Right cardiac atrium (tissue), 5 donors: ENCODE data around the gene DSG2. TPM values are rescaled to one million over a fixed set of nuclear protein-coding genes. Genes with fewer than 3 reads are reported as not detected.
"Not testable (repeated sequence)": the region's sequence is repeated elsewhere in the genome, so short reads cannot be mapped to it uniquely, and the experiment has no call there.

ENCODE experiments used
- ATAC-seq, 2 donors: fragments of 200-7000 bp; cut with Tn5 transposase; one replicate each; pipeline versions ENCODE4 v1.8.0 to v1.9.1; 2020; ENCODE audit warnings: moderate library complexity in 2 of 2, mild to moderate bottlenecking in 1 of 2
- DNase-seq, 3 donors: peaks; one replicate each; pipeline ENCODE4 v3.0.0-alpha.2; 2020
- H3K27ac ChIP-seq: one replicate; pipeline ENCODE4 v1.5.1; 2013; ENCODE audit warnings: mild to moderate bottlenecking, low read length, control low read depth, moderate library complexity
- H3K27me3 ChIP-seq: one replicate; pipeline ENCODE4 v1.6.1; 2013; ENCODE audit not compliant: control insufficient read depth, insufficient read depth
- H3K4me1 ChIP-seq: one replicate; pipeline ENCODE4 v1.6.1; 2013; ENCODE audit warnings: low read length; ENCODE audit not compliant: control insufficient read depth, insufficient read depth
- H3K4me3 ChIP-seq: one replicate; pipeline ENCODE4 v1.5.1; 2013; ENCODE audit warnings: low read length, control low read depth
- H3K9me3 ChIP-seq: one replicate; pipeline ENCODE4 v1.6.1; 2013; ENCODE audit warnings: low read length; ENCODE audit not compliant: control insufficient read depth
- WGBS: extraction: QIAGEN DNeasy Blood & Tissue Kit; methylation state at CpG from one replicate; pipeline ENCODE4 v1.1.7; 2013; 5-methylcytosine and 5-hydroxymethylcytosine counted together
- intact Hi-C, 4 donors: fragments of 100-400 bp; cut with DNase I; formaldehyde crosslinking; loops; one replicate each; pipeline versions ENCODE4 v1.11.0 to v1.14.0; 2022 to 2023
- polyA plus RNA-seq: library from polyadenylated mRNA; stranded (reverse); fragments of 200-250 nt; gene quantifications from one replicate; pipeline ENCODE4 v1.2.3, GENCODE V29; 2013
- total RNA-seq, 4 donors: library from RNA; stranded (reverse); fragmentation: NEBNext Ultra II Directional; extraction: Animal tissue kit (Norgen Biotek cat#: 25700); gene quantifications; one replicate each; pipeline ENCODE4 v1.2.1, GENCODE V29; 2021
- donor health status: healthy with polysubstance abuse.
- donor health status: DM: no; HTN: yes; CAD: no.
- donor health status: DM: no; HTN: no; CAD: no.
- donor health status: DM: no; HTN: yes; CAD: no; lungs with severe emphysema.
- donor health status: DM: yes; HTN: yes; CAD: no.

DSG2 gene
- total and polyA plus RNA-seq, 5 donors = 24.8 to 77.6 (median 74.4) TPM

GRCh38 chr18:31487246-31488015 is 10.5 kb upstream of the DSG2 start:
- no peaks in the 10 kb centered on the region for H3K27me3 ChIP-seq
- DNase-seq (no peak), ATAC-seq (no peak)
- no peaks in the 10 kb centered on the region for H3K9me3 ChIP-seq
- H3K4me1 ChIP-seq = no peaks in the 10 kb centered on the region
- no peak overlapping the region for H3K27ac ChIP-seq
- H3K4me3 ChIP-seq = no peak overlapping the region
- intact Hi-C loops = no loop called here
- WGBS = 84% methylated on average over 9 of the region's 9 CpGs

- Histone ChIP-seq H3K4me3 (no peak overlapping the region), H3K4me1 (no peaks in the 10 kb centered on the region), H3K27ac (no peak overlapping the region), H3K27me3 (no peaks in the 10 kb centered on the region), H3K9me3 (no peaks in the 10 kb centered on the region)
- ATAC-seq (no peak), DNase-seq (no peak)
- WGBS = 98% methylated on average over 1 of the region's 1 CpG
- intact Hi-C loops = no loop called here
These were observed 8.7 kb upstream of the DSG2 start for GRCh38 chr18:31489311-31489710.

- H3K4me3 ChIP-seq = no peak overlapping the region
- DNase-seq (no peak), ATAC-seq (no peak)
- intact Hi-C loops = loop anchor here in 1 of 4 donors (10.0 kb wide), 1 partner anchor 66 kb away; no protein-coding TSS in a partner anchor
- no peaks in the 10 kb centered on the region for H3K9me3 ChIP-seq
- WGBS = 92% methylated on average over 1 of the region's 1 CpG
- H3K4me1 ChIP-seq = no peaks in the 10 kb centered on the region
- no peaks in the 10 kb centered on the region for H3K27me3 ChIP-seq
- no peak overlapping the region for H3K27ac ChIP-seq
These were observed 7.6 kb upstream of the DSG2 start for GRCh38 chr18:31490387-31490786.

GRCh38 chr18:31490833-31491232 is 7.1 kb upstream of the DSG2 start:
- Histone ChIP-seq H3K4me1 (no peaks in the 10 kb centered on the region), H3K27ac (no peak overlapping the region), H3K4me3 (no peak overlapping the region), H3K27me3 (no peaks in the 10 kb centered on the region), H3K9me3 (no peaks in the 10 kb centered on the region)
- ATAC-seq (no peak), DNase-seq (no peak)
- intact Hi-C loops = loop anchor here in 1 of 4 donors (10.0 kb wide), 1 partner anchor 66 kb away; no protein-coding TSS in a partner anchor

GRCh38 chr18:31491586-31491985 is 6.4 kb upstream of the DSG2 start:
- H3K4me1 ChIP-seq = no peaks in the 10 kb centered on the region
- intact Hi-C loops = loop anchor here in 1 of 4 donors (10.0 kb wide), 1 partner anchor 67 kb away; no protein-coding TSS in a partner anchor

GRCh38 chr18:31492671-31493070 is 5.3 kb upstream of the DSG2 start:
- H3K27me3 ChIP-seq = no peaks in the 10 kb centered on the region
- no peak overlapping the region for H3K4me3 ChIP-seq
- no peak overlapping the region for H3K27ac ChIP-seq
- intact Hi-C loops = loop anchor here in 1 of 4 donors (10.0 kb wide), 1 partner anchor 68 kb away; no protein-coding TSS in a partner anchor
- H3K4me1 ChIP-seq = no peaks in the 10 kb centered on the region
- 92% methylated on average over 9 of the region's 9 CpGs for WGBS
- no peaks in the 10 kb centered on the region for H3K9me3 ChIP-seq
- no peak for ATAC-seq
- DNase-seq = no peak

More at GRCh38 chr18:31491586-31491985, 6.4 kb upstream of the DSG2 start:
- DNase-seq (no peak), ATAC-seq (no peak)
- Histone ChIP-seq H3K4me3 (no peak overlapping the region), H3K9me3 (no peaks in the 10 kb centered on the region), H3K27ac (no peak overlapping the region), H3K27me3 (no peaks in the 10 kb centered on the region)

GRCh38 chr18:31493171-31493570 is 4.8 kb upstream of the DSG2 start:
- H3K27ac ChIP-seq = no peak overlapping the region
- H3K27me3 ChIP-seq = no peaks in the 10 kb centered on the region
- no peak for ATAC-seq
- intact Hi-C loops = loop anchor here in 1 of 4 donors (10.0 kb wide), 1 partner anchor 68 kb away; no protein-coding TSS in a partner anchor
- no peak overlapping the region for H3K4me3 ChIP-seq
- DNase-seq = no peak
- H3K9me3 ChIP-seq = no peaks in the 10 kb centered on the region
- 92% methylated on average over 7 of the region's 7 CpGs for WGBS
- no peaks in the 10 kb centered on the region for H3K4me1 ChIP-seq

GRCh38 chr18:31493941-31494340 is 4.0 kb upstream of the DSG2 start:
- DNase-seq = no peak
- H3K9me3 ChIP-seq = no peaks in the 10 kb centered on the region
- H3K27me3 ChIP-seq = no peaks in the 10 kb centered on the region
- no peak for ATAC-seq
- intact Hi-C loops = loop anchor here in 1 of 4 donors (10.0 kb wide), 1 partner anchor 69 kb away; no protein-coding TSS in a partner anchor
- H3K4me3 ChIP-seq = no peak overlapping the region
- H3K27ac ChIP-seq = no peak overlapping the region
- H3K4me1 ChIP-seq = no peaks in the 10 kb centered on the region

GRCh38 chr18:31494705-31495244 is 3.2 kb upstream of the DSG2 start:
- not testable (repeated sequence) for H3K4me3 ChIP-seq, ATAC-seq, H3K9me3 ChIP-seq, DNase-seq, H3K4me1 ChIP-seq, H3K27me3 ChIP-seq, H3K27ac ChIP-seq
- intact Hi-C loops = loop anchor here in 1 of 4 donors (10.0 kb wide), 1 partner anchor 70 kb away; no protein-coding TSS in a partner anchor
- WGBS = 72% methylated on average over 2 of the region's 2 CpGs

GRCh38 chr18:31497404-31497835 is 557 bp upstream of the DSG2 start:
- Histone ChIP-seq H3K4me1 (peaks cover 2% of the 10 kb centered on the region), H3K9me3 (no peaks in the 10 kb centered on the region), H3K4me3 (peak overlapping the region; percentile 68), H3K27ac (peak overlapping the region; percentile 0), H3K27me3 (no peaks in the 10 kb centered on the region)
- DNase-seq = peak in 1 of 3 donors; percentile 55
- intact Hi-C loops = loop anchor here in 1 of 4 donors (10.0 kb wide), 1 partner anchor 73 kb away; no protein-coding TSS in a partner anchor
- 29% methylated on average over 25 of the region's 25 CpGs for WGBS
- no peak for ATAC-seq
